Measurements from ENCODE around the gene LIPE. TPM values are rescaled to one million over a fixed set of nuclear protein-coding genes. Genes with fewer than 3 reads are reported as not detected.

The LIPE gene
- total and polyA plus RNA-seq, 9 donors, result 1.7 to 15.1 (median 5.4) TPM

DNA sequence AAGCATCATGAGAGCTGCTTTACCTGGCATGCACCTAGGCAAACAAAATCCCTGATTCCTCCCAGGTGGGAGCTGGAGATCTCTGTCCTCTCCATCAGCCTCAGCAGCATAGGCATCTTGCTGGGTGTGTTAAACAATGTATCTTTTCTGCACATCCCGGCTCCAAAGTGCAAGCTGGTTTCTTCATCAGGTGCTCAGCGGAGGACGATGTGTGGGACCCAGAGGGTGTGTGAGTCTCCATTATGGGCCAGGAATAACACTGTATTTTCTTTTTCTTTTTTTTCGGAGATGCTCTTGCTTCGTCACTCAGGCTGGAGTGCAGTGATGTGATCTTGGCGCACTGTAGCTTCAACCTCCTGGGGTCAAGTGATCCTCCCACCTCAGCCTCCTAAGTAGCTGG lies 47.0 kb downstream of the LIPE start:
- TF ChIP-seq EP300 (IDR thresholded peaks at IDR 0.05), result no peak
- H3K4me3 ChIP-seq, result no peak overlapping the region
- no peaks in the 10 kb centered on the region for H3K4me1 ChIP-seq (ENCODE audit: insufficient read depth)
- H3K9me3 ChIP-seq, result no peaks in the 10 kb centered on the region
- H3K27ac ChIP-seq, result no peak overlapping the region
- no peaks in the 10 kb centered on the region for H3K27me3 ChIP-seq
- 66 to 80% (median 68%) methylated on average over 6 of the region's 6 CpGs for WGBS, 3 donors
- intact Hi-C loops (cut with DNase I), result no loop called here
- DNase-seq, result no peak
- no peaks in the 10 kb centered on the region for H3K36me3 ChIP-seq

DNA sequence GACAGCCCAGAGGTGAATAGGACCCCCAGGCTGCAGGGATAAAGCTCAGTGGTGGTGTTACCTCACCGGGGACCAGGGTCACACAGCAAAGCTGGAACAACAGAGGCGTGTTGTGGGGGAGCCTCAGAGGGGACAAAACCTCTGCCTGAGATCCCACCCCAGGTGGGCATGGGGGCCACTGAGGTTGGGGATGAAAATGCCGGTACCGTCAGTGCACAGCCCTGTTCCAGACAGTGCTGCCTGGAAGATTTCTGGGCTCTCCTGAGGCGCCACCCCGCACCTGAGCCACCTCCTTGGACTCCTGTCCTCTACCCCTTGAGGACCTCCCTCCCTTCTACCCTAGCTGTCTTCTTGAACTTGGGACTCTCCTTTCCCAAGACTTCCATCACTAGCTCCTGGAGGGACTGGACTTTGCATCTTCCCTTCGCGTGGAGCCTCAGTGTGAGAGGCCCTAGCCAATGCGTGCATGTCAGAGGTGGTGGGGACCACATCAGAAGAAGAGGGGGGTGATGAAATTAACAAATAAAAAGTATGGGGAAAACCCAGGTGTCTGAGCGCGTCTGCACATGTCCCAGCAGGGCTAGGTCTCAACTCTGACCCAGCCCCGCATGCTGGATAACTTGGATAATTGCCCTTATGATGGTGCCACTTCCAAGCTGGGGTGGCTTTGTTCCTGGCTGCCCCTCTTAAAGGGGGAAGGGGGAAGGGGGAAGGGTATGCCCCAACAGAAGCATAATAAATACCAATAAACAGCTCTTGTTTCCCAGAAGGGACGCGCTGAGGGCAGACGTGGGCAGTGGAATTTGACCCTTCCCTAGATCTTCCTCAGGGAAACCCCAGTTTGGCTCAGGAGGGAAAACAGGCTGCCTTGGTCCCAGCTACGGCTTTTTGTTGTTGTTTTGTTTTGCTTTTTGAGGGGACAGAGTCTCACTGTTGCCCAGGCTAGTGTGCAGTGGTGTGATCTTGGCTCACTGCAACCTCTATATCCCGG lies 48.7 kb downstream of the LIPE start:
- Histone ChIP-seq H3K9me3 (no peaks in the 10 kb centered on the region), H3K36me3 (no peaks in the 10 kb centered on the region), H3K4me1 (ENCODE audit: insufficient read depth) (no peaks in the 10 kb centered on the region), H3K27me3 (no peaks in the 10 kb centered on the region), H3K27ac (no peak overlapping the region), H3K4me3 (no peak overlapping the region)
- intact Hi-C loops (cut with DNase I), result no loop called here
- DNase-seq, result no peak
- TF ChIP-seq POLR2A (IDR thresholded peaks at IDR 0.05) (no peak), EP300 (IDR thresholded peaks at IDR 0.05) (no peak)
- TF ChIP-seq, protein P1, sequence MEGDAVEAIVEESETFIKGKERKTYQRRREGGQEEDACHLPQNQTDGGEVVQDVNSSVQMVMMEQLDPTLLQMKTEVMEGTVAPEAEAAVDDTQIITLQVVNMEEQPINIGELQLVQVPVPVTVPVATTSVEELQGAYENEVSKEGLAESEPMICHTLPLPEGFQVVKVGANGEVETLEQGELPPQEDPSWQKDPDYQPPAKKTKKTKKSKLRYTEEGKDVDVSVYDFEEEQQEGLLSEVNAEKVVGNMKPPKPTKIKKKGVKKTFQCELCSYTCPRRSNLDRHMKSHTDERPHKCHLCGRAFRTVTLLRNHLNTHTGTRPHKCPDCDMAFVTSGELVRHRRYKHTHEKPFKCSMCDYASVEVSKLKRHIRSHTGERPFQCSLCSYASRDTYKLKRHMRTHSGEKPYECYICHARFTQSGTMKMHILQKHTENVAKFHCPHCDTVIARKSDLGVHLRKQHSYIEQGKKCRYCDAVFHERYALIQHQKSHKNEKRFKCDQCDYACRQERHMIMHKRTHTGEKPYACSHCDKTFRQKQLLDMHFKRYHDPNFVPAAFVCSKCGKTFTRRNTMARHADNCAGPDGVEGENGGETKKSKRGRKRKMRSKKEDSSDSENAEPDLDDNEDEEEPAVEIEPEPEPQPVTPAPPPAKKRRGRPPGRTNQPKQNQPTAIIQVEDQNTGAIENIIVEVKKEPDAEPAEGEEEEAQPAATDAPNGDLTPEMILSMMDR (IDR thresholded peaks at IDR 0.05), result no peak
- WGBS, 3 donors, result 58 to 64% (median 60%) methylated on average over 17 of the region's 17 CpGs

DNA sequence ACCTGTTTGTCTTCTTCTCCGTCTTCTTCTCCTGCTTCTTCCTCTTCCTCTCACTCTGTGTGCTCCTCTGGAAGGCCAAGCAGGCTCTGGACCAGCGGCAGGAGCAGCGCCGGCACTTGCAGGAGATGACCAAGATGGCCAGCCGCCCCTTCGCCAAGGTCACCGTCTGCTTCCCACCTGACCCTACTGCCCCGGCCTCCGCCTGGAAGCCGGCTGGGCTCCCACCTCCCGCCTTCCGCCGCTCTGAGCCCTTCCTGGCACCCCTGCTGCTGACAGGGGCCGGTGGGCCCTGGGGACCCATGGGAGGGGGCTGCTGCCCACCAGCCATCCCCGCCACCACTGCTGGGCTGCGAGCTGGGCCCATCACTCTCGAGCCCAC lies 51.0 kb downstream of the LIPE start:
- DNase-seq, result no peak
- Histone ChIP-seq H3K36me3 (no peaks in the 10 kb centered on the region), H3K4me3 (no peak overlapping the region), H3K9me3 (no peaks in the 10 kb centered on the region), H3K27ac (no peak overlapping the region), H3K27me3 (no peaks in the 10 kb centered on the region), H3K4me1 (ENCODE audit: insufficient read depth) (no peaks in the 10 kb centered on the region)
- TF ChIP-seq POLR2A (IDR thresholded peaks at IDR 0.05) (no peak), EP300 (IDR thresholded peaks at IDR 0.05) (no peak)
- TF ChIP-seq, protein P1 (IDR thresholded peaks at IDR 0.05), result no peak
- WGBS, 3 donors, result 86 to 90% (median 88%) methylated on average over 14 to 17 of the region's 17 CpGs
- intact Hi-C loops (cut with DNase I), result no loop called here

DNA sequence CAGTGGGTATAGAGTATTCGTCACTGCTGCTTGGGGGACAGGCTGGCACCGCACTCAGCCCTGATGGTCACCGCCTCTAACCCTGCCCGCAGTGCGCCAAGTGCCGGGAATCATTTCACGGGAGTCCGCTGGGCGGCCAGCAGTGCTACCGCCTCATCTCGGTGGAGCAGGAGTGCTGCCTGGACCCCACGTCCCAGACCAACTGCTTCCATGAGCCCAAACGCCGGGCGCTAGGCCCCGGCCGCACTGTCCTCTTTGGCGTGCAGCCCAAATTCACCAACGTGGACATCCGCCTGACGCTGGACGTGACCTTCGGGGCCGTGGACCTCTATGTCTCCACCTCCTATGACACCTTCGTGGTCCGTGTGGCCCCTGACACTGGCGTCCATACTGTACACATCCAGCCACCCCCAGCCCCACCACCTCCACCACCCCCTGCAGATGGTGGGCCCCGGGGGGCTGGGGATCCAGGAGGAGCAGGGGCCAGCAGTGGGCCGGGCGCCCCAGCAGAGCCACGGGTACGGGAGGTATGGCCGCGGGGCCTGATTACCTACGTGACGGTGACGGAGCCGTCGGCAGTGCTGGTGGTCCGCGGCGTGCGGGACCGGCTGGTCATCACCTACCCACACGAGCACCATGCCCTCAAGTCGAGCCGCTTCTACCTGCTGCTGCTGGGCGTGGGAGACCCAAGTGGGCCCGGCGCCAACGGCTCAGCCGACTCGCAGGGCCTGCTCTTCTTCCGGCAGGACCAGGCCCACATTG lies 51.6 kb downstream of the LIPE start:
- Histone ChIP-seq H3K4me3 (no peak overlapping the region), H3K36me3 (no peaks in the 10 kb centered on the region), H3K27ac (no peak overlapping the region), H3K9me3 (no peaks in the 10 kb centered on the region), H3K27me3 (no peaks in the 10 kb centered on the region), H3K4me1 (ENCODE audit: insufficient read depth) (no peaks in the 10 kb centered on the region)
- no peak for DNase-seq
- intact Hi-C loops (cut with DNase I), result no loop called here
- no peak for TF ChIP-seq POLR2A (IDR thresholded peaks at IDR 0.05)
- no peak for TF ChIP-seq EP300 (IDR thresholded peaks at IDR 0.05)
- WGBS, 3 donors, result 88 to 92% (median 89%) methylated on average over 52 to 54 of the region's 54 CpGs

DNA sequence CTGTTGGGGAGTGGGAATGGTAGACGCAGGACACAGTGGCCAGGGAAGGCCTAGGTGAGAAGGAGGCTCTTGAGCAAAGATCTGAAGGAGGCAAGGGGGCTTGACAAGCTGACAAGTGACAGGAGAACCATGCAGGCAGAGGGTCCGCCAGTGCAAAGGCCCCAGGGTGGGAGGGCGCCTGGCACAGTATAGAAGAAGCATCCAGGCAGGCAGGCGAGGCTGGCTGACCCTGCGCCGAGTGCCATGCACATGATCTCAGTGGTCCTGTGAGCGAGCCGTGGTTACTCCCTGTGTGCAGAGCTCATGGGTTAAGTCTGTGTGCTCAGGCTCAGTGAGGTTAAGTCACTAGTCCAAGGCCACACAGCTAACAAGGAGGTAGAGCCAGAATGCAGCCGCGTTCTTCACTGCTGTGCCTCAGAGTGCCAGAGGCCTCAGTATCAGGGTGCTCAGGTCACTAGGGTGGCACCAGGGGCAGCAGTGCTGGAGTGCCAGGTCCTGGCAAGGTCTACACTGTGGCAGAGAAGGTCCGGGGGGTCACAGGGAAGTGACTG lies 52.3 kb downstream of the LIPE start:
- no peaks in the 10 kb centered on the region for H3K27me3 ChIP-seq
- intact Hi-C loops (cut with DNase I), result loop anchor here in 1 of 4 donors (1.0 kb wide), 1 partner anchor 239 kb away; no protein-coding TSS in a partner anchor
- no peaks in the 10 kb centered on the region for H3K9me3 ChIP-seq
- H3K4me1 ChIP-seq (ENCODE audit: insufficient read depth), result no peaks in the 10 kb centered on the region
- WGBS, 3 donors, result 84 to 89% (median 88%) methylated on average over 11 of the region's 11 CpGs
- no peak overlapping the region for H3K27ac ChIP-seq
- H3K4me3 ChIP-seq, result no peak overlapping the region
- TF ChIP-seq EP300 (IDR thresholded peaks at IDR 0.05), result no peak
- TF ChIP-seq, protein P1 (IDR thresholded peaks at IDR 0.05), result no peak
- TF ChIP-seq POLR2A (IDR thresholded peaks at IDR 0.05), result no peak
- no peaks in the 10 kb centered on the region for H3K36me3 ChIP-seq
- DNase-seq, result no peak
